Left colon (tissue), 2 donors: ENCODE measurements around the gene ANKRD36. TPM values are rescaled to one million over a fixed set of nuclear protein-coding genes. Genes with fewer than 3 reads are reported as not detected.
"Not testable (repeated sequence)": the region's sequence is repeated elsewhere in the genome, so short reads cannot be mapped to it uniquely, and the experiment has no call there.

Experiments used
- ATAC-seq: fragments of 200-7000 bp; cut with Tn5 transposase; one replicate; pipeline ENCODE4 v1.9.1; 2020; ENCODE audit warnings: mild to moderate bottlenecking, moderate library complexity
- DNase-seq, 2 donors: peaks; one replicate each; pipeline ENCODE4 v3.0.0-alpha.2; 2020
- intact Hi-C, 2 donors: fragments of 100-400 bp; cut with DNase I in 1 of 2; cut with micrococcal nuclease in 1 of 2; formaldehyde crosslinking; loops; one replicate each; pipeline versions ENCODE4 v1.11.2 to v1.14.0; 2022; cut with DNase I, micrococcal nuclease
- long read RNA-seq: library from polyadenylated mRNA; unstranded; transcript quantifications from one replicate; pipeline ENCODE4 v2.0.0, GENCODE V29; 2021
- total RNA-seq, 2 donors: library from RNA; stranded (reverse); fragmentation: NEBNext Ultra II Directional; extraction: Animal tissue kit (Norgen Biotek cat#: 25700); gene quantifications; one replicate each; pipeline ENCODE4 v1.2.1, GENCODE V29; 2021
- donor health status: DM: no; HTN: no; CAD: no.
- donor health status: DM: yes; HTN: yes; CAD: no.

ANKRD36 gene
- total RNA-seq: 10 to 100 TPM; 14.7 to 23.2 TPM
- long read RNA-seq, partial matches to known transcripts: 0 of 9 reads
- long read RNA-seq, other reads (novel, unspliced or antisense): 9 of 9 reads

- peak; percentile 77 to 84 for DNase-seq
- peak; percentile 93 for ATAC-seq
- intact Hi-C loops: not testable (repeated sequence)
These were observed at the start of gene ANKRD36 for GRCh38 chr2:97113050-97113881. ANKRD36 (plus strand) TSS chr2:97113153; CDS start chr2:97113740, 587 bp downstream.

GRCh38 chr2:97066030-97066429, 46.9 kb upstream of the ANKRD36 start:
- ATAC-seq, intact Hi-C loops: not testable (repeated sequence)

GRCh38 chr2:97067279-97068004, 45.5 kb upstream of the ANKRD36 start:
- DNase-seq (no peak), ATAC-seq (no peak)
- intact Hi-C loops: no loop called here

More at GRCh38 chr2:97066030-97066429, 46.9 kb upstream of the ANKRD36 start:
- not testable (repeated sequence) for DNase-seq

GRCh38 chr2:97068074-97068473, 44.9 kb upstream of the ANKRD36 start:
- ATAC-seq (no peak), DNase-seq (no peak)
- intact Hi-C loops: no loop called here

- DNase-seq, ATAC-seq, intact Hi-C loops: not testable (repeated sequence)
These were observed 44.2 kb upstream of the ANKRD36 start for GRCh38 chr2:97068722-97069121.

- ATAC-seq, DNase-seq, intact Hi-C loops: not testable (repeated sequence)
These were observed 42.0 kb upstream of the ANKRD36 start for GRCh38 chr2:97070915-97071314.

GRCh38 chr2:97077213-97077612, 35.7 kb upstream of the ANKRD36 start:
- ATAC-seq, intact Hi-C loops: not testable (repeated sequence)

GRCh38 chr2:97080855-97081254, 32.1 kb upstream of the ANKRD36 start:
- DNase-seq, ATAC-seq, intact Hi-C loops: not testable (repeated sequence)

More at GRCh38 chr2:97077213-97077612, 35.7 kb upstream of the ANKRD36 start:
- DNase-seq: not testable (repeated sequence)

GRCh38 chr2:97082206-97082605, 30.7 kb upstream of the ANKRD36 start:
- peak in 1 of 2 donors; percentile 15 for DNase-seq
- intact Hi-C loops: not testable (repeated sequence)

GRCh38 chr2:97083516-97083915, 29.4 kb upstream of the ANKRD36 start:
- ATAC-seq, DNase-seq, intact Hi-C loops: not testable (repeated sequence)

More at GRCh38 chr2:97082206-97082605, 30.7 kb upstream of the ANKRD36 start:
- ATAC-seq: peak; percentile 79

- DNase-seq, ATAC-seq, intact Hi-C loops: not testable (repeated sequence)
These were observed 27.9 kb upstream of the ANKRD36 start for GRCh38 chr2:97085093-97085492.

- intact Hi-C loops, ATAC-seq, DNase-seq: not testable (repeated sequence)
These were observed 24.2 kb upstream of the ANKRD36 start for GRCh38 chr2:97088706-97089105.

GRCh38 chr2:97092946-97093345, 20.0 kb upstream of the ANKRD36 start:
- ATAC-seq, intact Hi-C loops: not testable (repeated sequence)

GRCh38 chr2:97093983-97094771, 18.8 kb upstream of the ANKRD36 start:
- intact Hi-C loops, DNase-seq: not testable (repeated sequence)
- ATAC-seq: peak; percentile 34

More at GRCh38 chr2:97092946-97093345, 20.0 kb upstream of the ANKRD36 start:
- not testable (repeated sequence) for DNase-seq

- intact Hi-C loops: not testable (repeated sequence)
- ATAC-seq (peak; percentile 97), DNase-seq (peak; percentile 87 to 95)
These were observed 18.0 kb upstream of the ANKRD36 start, which contains the start of gene FAHD2B for GRCh38 chr2:97094772-97095611. FAHD2B (minus strand) TSS chr2:97094882; CDS start chr2:97091706, 3,176 bp downstream.

- DNase-seq: no peak
- ATAC-seq: no peak
- intact Hi-C loops: no loop called here
These were observed 17.3 kb upstream of the ANKRD36 start for GRCh38 chr2:97095661-97096060.

GRCh38 chr2:97098786-97099372, 14.1 kb upstream of the ANKRD36 start:
- intact Hi-C loops, DNase-seq, ATAC-seq: not testable (repeated sequence)
